Adrenal gland (tissue), 5 donors: Measurements from ENCODE around the gene ZNF57.
"Not testable (repeated sequence)": the region's sequence is repeated elsewhere in the genome, so short reads cannot be mapped to it uniquely, and the experiment has no call there.

ENCODE experiments used
- POLR2A ChIP-seq, 2 donors: fragments of 450-650 bp; IDR thresholded peaks; one replicate each; pipeline ENCODE4 v1.6.1; 2017; ENCODE audit warnings: antibody characterized with exemption in 2 of 2, mild to moderate bottlenecking in 2 of 2, moderate library complexity in 1 of 2
- TF ChIP-seq, protein P1 (sequence below), 6 experiments: fragments of 450-650 bp in 4 of 6; fragments of 200-600 bp in 2 of 6; sonication (generic) in 1 of 6; IDR thresholded peaks; 1 replicate in 5 of 6; 2 replicates in 1 of 6; pipeline versions ENCODE4 v1.5.1 to v1.8.0; 2016 to 2021; ENCODE audit warnings: antibody characterized with exemption in 6 of 6, mild to moderate bottlenecking in 2 of 6, moderate library complexity in 1 of 6
- donor health status: DM: no; HTN: no; CAD: no.

GRCh38 chr19:2890531-2890930, 10.2 kb upstream of the ZNF57 start:
- not testable (repeated sequence) for TF ChIP-seq POLR2A (IDR thresholded peaks at IDR 0.05)
- TF ChIP-seq, protein P1, sequence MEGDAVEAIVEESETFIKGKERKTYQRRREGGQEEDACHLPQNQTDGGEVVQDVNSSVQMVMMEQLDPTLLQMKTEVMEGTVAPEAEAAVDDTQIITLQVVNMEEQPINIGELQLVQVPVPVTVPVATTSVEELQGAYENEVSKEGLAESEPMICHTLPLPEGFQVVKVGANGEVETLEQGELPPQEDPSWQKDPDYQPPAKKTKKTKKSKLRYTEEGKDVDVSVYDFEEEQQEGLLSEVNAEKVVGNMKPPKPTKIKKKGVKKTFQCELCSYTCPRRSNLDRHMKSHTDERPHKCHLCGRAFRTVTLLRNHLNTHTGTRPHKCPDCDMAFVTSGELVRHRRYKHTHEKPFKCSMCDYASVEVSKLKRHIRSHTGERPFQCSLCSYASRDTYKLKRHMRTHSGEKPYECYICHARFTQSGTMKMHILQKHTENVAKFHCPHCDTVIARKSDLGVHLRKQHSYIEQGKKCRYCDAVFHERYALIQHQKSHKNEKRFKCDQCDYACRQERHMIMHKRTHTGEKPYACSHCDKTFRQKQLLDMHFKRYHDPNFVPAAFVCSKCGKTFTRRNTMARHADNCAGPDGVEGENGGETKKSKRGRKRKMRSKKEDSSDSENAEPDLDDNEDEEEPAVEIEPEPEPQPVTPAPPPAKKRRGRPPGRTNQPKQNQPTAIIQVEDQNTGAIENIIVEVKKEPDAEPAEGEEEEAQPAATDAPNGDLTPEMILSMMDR (IDR thresholded peaks at IDR 0.05) = not testable (repeated sequence)
